HepG2 (cell line): ENCODE results near the gene NEURL1.

Experiments used
- POLR2A ChIP-seq, 2 experiments: IDR thresholded peaks; 2 replicates each; pipeline ENCODE4 v1.6.1; 2011; ENCODE audit warnings: low read depth in 2 of 2, low read length in 2 of 2, mild to moderate bottlenecking in 1 of 2, moderate library complexity in 1 of 2; ENCODE audit not compliant: insufficient read depth in 1 of 2
- TF ChIP-seq, protein P1 (sequence below): sonication (generic); formaldehyde crosslinking; IDR thresholded peaks from 2 replicates; pipeline ENCODE4 v1.4.0; 2020; ENCODE audit warnings: mild to moderate bottlenecking, missing genetic modification reagents

DNA sequence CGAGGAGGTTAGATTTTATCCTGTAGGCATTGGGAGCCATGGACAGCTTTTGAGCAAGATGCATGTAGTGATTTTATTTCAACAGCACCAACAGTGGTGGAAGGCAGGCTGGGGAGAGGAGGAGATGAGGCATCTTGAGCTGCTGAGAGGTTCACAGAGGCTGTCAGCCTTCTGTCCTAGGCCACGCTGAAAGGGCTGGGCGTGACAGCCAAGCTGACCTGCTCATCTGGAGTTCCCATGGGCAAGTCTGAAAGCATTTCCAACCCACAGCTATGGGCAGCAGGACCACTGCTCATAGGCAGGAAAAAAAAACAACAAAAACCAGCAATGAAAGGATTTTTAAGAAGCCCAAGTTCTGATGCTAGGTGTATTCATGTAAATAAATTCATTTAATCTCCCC is 7.7 kb downstream of the NEURL1 start:
- TF ChIP-seq POLR2A (IDR thresholded peaks at IDR 0.05; ENCODE audit: insufficient read depth in 1 of 2, low read depth in 2 of 2, low read length in 2 of 2), result no peak
- TF ChIP-seq, protein P1, sequence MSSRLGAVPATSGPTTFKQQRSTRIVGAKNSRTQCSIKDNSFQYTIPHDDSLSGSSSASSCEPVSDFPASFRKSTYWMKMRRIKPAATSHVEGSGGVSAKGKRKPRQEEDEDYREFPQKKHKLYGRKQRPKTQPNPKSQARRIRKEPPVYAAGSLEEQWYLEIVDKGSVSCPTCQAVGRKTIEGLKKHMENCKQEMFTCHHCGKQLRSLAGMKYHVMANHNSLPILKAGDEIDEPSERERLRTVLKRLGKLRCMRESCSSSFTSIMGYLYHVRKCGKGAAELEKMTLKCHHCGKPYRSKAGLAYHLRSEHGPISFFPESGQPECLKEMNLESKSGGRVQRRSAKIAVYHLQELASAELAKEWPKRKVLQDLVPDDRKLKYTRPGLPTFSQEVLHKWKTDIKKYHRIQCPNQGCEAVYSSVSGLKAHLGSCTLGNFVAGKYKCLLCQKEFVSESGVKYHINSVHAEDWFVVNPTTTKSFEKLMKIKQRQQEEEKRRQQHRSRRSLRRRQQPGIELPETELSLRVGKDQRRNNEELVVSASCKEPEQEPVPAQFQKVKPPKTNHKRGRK (CRISPR knock-in tag), result no peak
